Measurements from ENCODE around the gene RARB.

- TF ChIP-seq CTCF (IDR thresholded peaks at IDR 0.05): no peak
- no peak for TF ChIP-seq POLR2A (IDR thresholded peaks at IDR 0.05)
These were observed 139.3 kb downstream of the RARB start for GRCh38 chr3:25567388-25567787.
